Mesothelial cell of epicardium (in vitro differentiated cells): ENCODE results near the gene C2orf69. TPM values are rescaled to one million over a fixed set of nuclear protein-coding genes. Genes with fewer than 3 reads are reported as not detected.

Experiments used
- DNase-seq, 2 experiments: peaks; one replicate each; pipeline ENCODE4 v3.0.0; 2021; ENCODE audit warnings: low spot score in 2 of 2; ENCODE audit not compliant: unreplicated experiment in 2 of 2
- H3K27ac Mint-ChIP-seq: 2 replicates; pipeline ENCODE4 v1.8.0; 2021; ENCODE audit warnings: mixed read lengths
- H3K27me3 Mint-ChIP-seq: 2 replicates; pipeline ENCODE4 v1.8.0; 2021; ENCODE audit warnings: low read depth, mixed read lengths
- H3K36me3 Mint-ChIP-seq: 2 replicates; pipeline ENCODE4 v1.8.0; 2021; ENCODE audit warnings: mixed read lengths
- H3K4me1 Mint-ChIP-seq: 2 replicates; pipeline ENCODE4 v1.8.0; 2021; ENCODE audit warnings: mixed read lengths
- H3K4me3 Mint-ChIP-seq: 2 replicates; pipeline ENCODE4 v1.8.0; 2021; ENCODE audit warnings: mild to moderate bottlenecking, moderate library complexity, mixed read lengths
- H3K9me3 Mint-ChIP-seq: 2 replicates; pipeline ENCODE4 v1.8.0; 2021; ENCODE audit warnings: mixed read lengths
- total RNA-seq: library from RNA; stranded (reverse); gene quantifications from 3 replicates; pipeline ENCODE4 v1.2.1, GENCODE V29; 2021
- TF ChIP-seq, protein P1 (sequence below): fragments of 200-600 bp; sonication (generic); IDR thresholded peaks from one replicate; pipeline ENCODE4 v1.5.0; 2021; ENCODE audit warnings: antibody characterized with exemption; ENCODE audit not compliant: unreplicated experiment

The C2orf69 gene
- total RNA-seq, 1 donor from 2014 or later: 10.5 TPM

GRCh38 chr2:199968126-199968525 lies 57.0 kb downstream of the C2orf69 start:
- Mint-ChIP-seq H3K36me3 (peaks cover 12% of the 10 kb centered on the region), H3K27ac (no peak overlapping the region), H3K27me3 (no peaks in the 10 kb centered on the region), H3K4me3 (no peak overlapping the region), H3K4me1 (peaks cover 10% of the 10 kb centered on the region), H3K9me3 (no peaks in the 10 kb centered on the region)
- no peak for DNase-seq
- TF ChIP-seq, protein P1, sequence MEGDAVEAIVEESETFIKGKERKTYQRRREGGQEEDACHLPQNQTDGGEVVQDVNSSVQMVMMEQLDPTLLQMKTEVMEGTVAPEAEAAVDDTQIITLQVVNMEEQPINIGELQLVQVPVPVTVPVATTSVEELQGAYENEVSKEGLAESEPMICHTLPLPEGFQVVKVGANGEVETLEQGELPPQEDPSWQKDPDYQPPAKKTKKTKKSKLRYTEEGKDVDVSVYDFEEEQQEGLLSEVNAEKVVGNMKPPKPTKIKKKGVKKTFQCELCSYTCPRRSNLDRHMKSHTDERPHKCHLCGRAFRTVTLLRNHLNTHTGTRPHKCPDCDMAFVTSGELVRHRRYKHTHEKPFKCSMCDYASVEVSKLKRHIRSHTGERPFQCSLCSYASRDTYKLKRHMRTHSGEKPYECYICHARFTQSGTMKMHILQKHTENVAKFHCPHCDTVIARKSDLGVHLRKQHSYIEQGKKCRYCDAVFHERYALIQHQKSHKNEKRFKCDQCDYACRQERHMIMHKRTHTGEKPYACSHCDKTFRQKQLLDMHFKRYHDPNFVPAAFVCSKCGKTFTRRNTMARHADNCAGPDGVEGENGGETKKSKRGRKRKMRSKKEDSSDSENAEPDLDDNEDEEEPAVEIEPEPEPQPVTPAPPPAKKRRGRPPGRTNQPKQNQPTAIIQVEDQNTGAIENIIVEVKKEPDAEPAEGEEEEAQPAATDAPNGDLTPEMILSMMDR: no peak

GRCh38 chr2:199972088-199972626 lies 61.1 kb downstream of the C2orf69 start:
- no peaks in the 10 kb centered on the region for H3K36me3 Mint-ChIP-seq

GRCh38 chr2:199973703-199974102 lies 62.6 kb downstream of the C2orf69 start:
- H3K4me3 Mint-ChIP-seq: no peak overlapping the region
- H3K9me3 Mint-ChIP-seq: peaks cover 6% of the 10 kb centered on the region
- no peaks in the 10 kb centered on the region for H3K36me3 Mint-ChIP-seq
- no peaks in the 10 kb centered on the region for H3K27me3 Mint-ChIP-seq
- no peak overlapping the region for H3K27ac Mint-ChIP-seq
- DNase-seq: no peak
- TF ChIP-seq, protein P1: peak; percentile 62
- H3K4me1 Mint-ChIP-seq: peaks cover 3% of the 10 kb centered on the region

More at GRCh38 chr2:199972088-199972626, 61.1 kb downstream of the C2orf69 start:
- H3K27me3 Mint-ChIP-seq: no peaks in the 10 kb centered on the region
- no peak overlapping the region for H3K4me3 Mint-ChIP-seq
- H3K4me1 Mint-ChIP-seq: no peaks in the 10 kb centered on the region
- no peak overlapping the region for H3K27ac Mint-ChIP-seq
- TF ChIP-seq, protein P1: no peak
- H3K9me3 Mint-ChIP-seq: peaks cover 6% of the 10 kb centered on the region
- DNase-seq: no peak

DNA sequence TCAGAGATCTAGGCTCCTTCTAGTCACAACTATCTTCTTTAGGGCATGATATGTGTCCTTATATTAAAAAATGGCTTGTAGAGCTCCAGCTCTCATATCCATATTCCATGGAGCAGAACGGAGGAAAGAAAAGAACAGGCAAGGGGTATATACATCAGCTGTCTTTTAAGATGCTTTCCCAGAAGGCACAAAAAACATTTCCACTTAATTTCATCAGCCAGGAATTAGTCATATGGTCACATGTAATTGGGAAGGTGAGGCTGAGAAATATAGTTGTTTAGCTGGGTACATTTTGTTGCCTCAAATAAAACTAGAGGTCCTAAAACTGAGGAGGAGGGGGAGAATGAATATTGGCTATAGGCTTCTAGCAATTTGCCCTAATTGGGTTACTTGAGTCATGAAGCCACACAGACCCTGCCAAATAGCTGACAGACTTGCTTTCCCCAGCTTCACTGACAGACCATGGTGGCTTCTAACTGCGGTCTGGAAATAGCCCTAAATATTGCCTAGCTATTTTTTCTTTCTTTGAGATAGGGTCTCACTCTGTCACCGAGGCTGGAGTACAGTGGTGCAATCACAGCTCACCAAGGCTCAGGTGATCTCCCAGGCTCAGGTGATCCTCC lies 64.3 kb downstream of the C2orf69 start:
- H3K4me3 Mint-ChIP-seq: no peak overlapping the region
- H3K27ac Mint-ChIP-seq: no peak overlapping the region
- H3K4me1 Mint-ChIP-seq: peaks cover 6% of the 10 kb centered on the region
- H3K36me3 Mint-ChIP-seq: no peaks in the 10 kb centered on the region
- H3K27me3 Mint-ChIP-seq: no peaks in the 10 kb centered on the region
- TF ChIP-seq, protein P1: no peak
- peaks cover 6% of the 10 kb centered on the region for H3K9me3 Mint-ChIP-seq
- no peak for DNase-seq

Other genes with a start within 250 kb of the C2orf69 start
- gene FTCDNL1, start 60.1 kb upstream of the C2orf69 start, total RNA-seq: 1.5 to 2.1 TPM (median 1.5 TPM) in 3 replicates
- 12.2 to 14.1 TPM (median 12.7 TPM) in 3 replicates for gene TYW5, start 44.2 kb downstream of the C2orf69 start, total RNA-seq
- gene MAIP1, start 44.3 kb downstream of the C2orf69 start, total RNA-seq: 17.5 to 20.2 TPM (median 19.2 TPM) in 3 replicates